C4-2B (cell line): Measurements from ENCODE around the gene PGLYRP1.

Experiments used
- H3K27ac ChIP-seq: fragments of 450-650 bp; 2 replicates; pipeline ENCODE4 v1.5.1; 2017
- CTCF ChIP-seq: fragments of 450-650 bp; conservative IDR thresholded peaks from 2 replicates; pipeline ENCODE4 v1.5.1; 2017; ENCODE audit warnings: mild to moderate bottlenecking
- ZFX ChIP-seq: fragments of 450-650 bp; IDR thresholded peaks from 2 replicates; pipeline ENCODE4 v1.6.1; 2017

Gene PGLYRP1

GRCh38 chr19:45972081-45972946, 50.5 kb downstream of the PGLYRP1 start:
- no peak overlapping the region for H3K27ac ChIP-seq
- no peak for TF ChIP-seq ZFX
- no peak for TF ChIP-seq CTCF

- no peak overlapping the region for H3K27ac ChIP-seq
- no peak for TF ChIP-seq ZFX
- no peak for TF ChIP-seq CTCF
Observed at GRCh38 chr19:45971260-45971902, 51.5 kb downstream of the PGLYRP1 start.

DNA sequence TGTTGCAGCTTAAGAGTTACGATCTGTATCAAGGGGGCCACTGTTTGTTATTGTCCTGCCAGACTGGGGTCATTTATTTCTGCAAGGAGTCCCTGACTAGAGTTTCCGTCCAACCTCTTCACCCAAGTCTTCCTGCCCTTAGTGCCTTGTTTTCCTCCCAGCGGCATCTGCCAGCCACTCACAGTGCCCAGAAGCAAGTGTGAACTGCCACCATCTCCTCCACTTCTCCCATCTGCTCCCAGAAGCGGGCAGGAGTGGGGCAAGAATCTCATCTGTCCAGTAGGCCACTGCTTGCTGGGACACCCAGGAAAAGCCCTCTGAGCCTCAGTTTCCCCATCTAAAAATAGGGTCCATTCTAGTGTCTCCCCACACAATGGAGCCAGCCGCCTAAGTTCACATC, 53.2 kb downstream of the PGLYRP1 start:
- H3K27ac ChIP-seq = no peak overlapping the region
- TF ChIP-seq ZFX = no peak
- no peak for TF ChIP-seq CTCF
